ENCODE measurements around the gene SLCO4A1. TPM values are rescaled to one million over a fixed set of nuclear protein-coding genes. Genes with fewer than 3 reads are reported as not detected.
"Not testable (repeated sequence)": the region's sequence is repeated elsewhere in the genome, so short reads cannot be mapped to it uniquely, and the experiment has no call there.

Gene SLCO4A1
- total RNA-seq, 1 donor from 2014 or later, result 41.6 TPM

DNA sequence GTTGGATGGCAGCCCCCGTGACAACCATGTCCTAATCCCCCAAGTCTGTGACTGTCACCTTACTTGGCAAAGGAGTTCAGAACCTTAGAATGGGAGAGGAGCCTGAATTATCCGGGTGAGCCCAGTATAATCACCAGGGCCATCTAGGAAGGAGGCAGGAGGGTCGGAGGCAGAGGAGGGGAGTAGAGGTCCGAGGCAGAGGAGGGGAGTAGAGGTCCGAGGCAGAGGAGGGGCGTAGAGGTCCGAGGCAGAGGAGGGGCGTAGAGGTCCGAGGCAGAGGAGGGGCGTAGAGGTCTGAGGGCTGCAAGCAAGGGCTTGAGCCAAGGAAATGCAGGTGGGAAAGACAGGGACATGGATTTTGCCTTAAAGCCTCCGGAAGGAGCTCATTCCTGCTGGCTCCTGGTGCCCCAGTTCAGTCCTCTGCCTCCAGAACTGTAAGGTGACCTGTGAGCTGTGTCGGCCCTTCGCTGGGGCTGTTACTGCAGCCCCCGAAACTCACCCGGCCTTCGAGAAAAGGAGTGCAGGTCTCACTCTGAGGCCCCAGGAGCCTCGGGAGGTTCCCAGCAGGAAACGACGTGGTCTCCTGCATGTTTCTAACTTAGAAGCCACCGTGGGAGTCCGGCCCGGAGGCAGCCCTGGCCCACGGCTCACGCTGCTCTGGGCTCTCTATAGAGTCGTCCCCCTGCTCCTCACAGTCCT is 20.0 kb upstream of the SLCO4A1 start:
- intact Hi-C loops (cut with micrococcal nuclease), result no loop called here

DNA sequence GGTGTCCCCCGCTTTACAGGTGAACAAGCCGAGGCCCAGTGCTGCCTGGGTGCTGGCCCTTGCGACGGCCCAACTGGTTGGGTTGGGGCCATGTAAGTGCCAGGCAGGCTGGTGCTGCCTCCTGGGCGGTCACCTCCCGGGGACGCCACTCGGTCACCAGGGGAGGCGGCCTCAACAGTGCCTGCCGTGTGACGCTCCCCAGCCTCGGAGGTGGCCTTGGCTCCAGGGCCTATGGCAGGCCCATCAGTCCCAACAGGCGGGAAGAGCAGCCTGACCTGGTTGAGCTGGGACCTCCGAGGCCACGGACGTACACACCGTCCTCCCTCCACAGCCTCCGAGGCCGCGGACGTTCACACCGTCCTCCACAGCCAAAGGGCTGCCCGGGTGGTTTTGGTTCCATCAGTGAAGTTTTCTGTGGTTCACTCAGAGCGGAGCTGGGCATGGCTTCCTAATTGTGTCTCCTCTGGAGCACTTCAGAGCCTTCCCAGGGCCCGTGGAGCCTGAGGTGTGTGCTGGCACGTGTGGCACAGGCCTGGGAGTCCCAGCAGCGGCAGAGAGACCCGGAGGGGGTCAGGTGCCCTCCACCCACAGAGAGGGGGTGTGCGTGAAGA is 19.3 kb upstream of the SLCO4A1 start:
- intact Hi-C loops (cut with micrococcal nuclease), result no loop called here

DNA sequence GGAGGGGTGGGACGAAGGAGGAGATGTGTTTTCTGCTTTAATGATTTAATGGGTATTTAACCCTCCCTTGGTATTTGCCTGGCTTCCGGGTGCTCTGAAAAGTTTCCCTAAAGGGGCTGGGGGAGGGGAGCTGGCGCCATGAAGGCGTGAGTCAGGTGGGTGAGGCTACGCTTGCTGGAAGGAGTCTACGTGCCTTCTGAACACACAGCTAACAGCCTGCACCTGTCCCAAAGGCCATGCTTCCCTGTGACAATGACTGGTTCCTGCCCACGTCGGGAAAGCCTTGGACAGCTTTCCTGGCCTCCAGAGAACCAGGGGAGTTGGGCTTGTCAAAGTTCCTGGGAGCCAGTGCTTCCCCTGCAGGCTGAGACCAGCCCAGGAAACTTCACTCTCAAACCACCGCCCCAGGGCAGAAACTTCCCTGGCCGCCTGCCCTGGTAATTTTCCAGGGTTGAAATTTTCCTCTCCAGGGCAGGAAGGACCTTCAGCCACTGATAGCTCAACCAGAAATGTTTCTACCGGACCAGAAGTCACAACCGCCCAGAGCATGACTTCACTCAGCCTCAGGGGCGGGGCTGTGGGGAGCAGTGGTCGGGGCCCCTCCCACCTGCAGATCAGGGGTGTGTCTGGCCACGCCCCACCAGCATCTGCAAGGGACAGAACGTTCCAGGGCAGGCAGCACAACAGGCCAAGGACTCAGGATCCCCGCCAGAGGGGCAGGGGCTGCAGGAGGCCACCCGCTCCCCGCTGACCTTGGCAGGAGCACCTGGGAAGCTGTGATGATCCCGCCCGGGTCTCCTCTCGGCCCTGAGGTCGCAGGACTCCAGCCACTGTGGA is 18.6 kb upstream of the SLCO4A1 start:
- intact Hi-C loops (cut with micrococcal nuclease), result loop anchor here (1.0 kb wide), 3 partner anchors 19 to 171 kb away; partner anchors contain the start of gene SLCO4A1

DNA sequence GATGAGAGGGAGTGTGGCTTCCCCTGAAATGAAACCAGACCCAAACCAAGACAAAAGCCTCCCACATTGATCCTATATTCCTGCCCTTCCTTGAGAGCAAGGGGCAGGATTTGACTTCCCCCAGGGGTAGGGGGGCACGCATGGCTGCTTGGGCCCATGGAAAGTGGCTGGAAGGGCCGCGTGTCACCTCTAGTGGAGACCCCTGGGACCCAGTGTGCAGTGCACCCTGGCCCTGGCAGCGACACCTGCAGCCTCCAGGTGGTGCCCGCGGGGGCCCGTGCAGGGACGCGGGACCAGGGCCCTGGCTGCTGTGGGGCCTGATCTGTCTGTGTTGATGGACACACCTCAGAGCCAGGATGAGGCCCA is 18.0 kb upstream of the SLCO4A1 start:
- intact Hi-C loops (cut with micrococcal nuclease), result loop anchor here (1.0 kb wide), 3 partner anchors 18 to 170 kb away; partner anchors contain the start of gene SLCO4A1

DNA sequence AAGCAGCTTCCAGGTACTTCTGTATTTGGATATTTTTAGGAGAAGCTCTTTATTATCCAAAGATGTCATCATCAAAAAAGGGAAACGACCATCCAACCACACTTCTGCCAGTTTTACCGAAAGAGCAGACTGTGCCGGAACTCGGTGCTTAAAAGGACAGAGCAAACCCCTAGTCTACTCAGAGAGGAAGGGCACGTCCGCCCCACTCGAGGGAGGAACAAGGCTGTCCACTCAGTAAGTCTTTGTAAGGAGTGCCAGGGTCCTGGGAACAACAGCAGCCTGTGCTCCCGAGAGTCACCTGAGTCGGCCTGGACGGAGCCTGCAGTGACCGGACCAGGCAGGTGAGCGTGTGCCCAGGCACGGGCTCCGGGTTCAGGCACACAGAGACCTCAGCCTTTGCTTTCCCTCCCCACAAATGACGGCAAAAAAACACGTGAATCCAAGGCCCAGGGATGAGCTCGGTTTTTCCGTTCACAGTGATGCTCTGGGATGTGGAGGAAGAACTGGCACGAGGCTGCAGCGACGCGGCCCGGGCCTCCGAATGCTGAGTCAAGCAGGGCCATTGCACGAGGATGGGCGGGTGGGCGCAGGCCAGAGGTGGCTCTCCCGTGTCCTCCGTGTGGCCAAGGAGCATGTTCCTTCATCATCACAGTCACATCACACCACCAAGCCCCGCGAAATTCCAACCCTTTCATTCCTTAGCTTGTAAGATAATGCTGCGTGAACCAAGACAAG is 17.4 kb upstream of the SLCO4A1 start:
- intact Hi-C loops (cut with micrococcal nuclease), result loop anchor here (1.0 kb wide), 3 partner anchors 17 to 169 kb away; partner anchors contain the start of gene SLCO4A1

DNA sequence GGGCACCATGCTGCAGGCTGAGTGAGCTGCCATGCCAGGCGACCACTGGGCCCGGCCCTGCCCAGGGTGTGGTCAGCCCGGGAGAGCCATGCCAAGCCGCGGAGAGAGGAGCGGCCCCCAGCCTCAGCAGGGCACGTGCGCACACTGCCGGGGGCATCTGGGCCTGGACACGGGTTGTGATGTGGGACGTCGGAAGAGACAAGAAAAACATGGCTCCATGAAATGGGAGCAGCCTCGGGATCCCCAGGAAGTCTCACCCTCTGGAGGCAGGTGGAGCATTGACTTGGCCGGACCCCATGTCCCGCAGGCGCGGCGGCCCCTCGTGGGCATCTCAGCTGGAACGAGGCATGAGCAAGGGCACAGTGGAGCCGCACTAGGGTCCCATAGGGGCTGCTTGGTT is 16.8 kb upstream of the SLCO4A1 start:
- intact Hi-C loops (cut with micrococcal nuclease), result no loop called here

DNA sequence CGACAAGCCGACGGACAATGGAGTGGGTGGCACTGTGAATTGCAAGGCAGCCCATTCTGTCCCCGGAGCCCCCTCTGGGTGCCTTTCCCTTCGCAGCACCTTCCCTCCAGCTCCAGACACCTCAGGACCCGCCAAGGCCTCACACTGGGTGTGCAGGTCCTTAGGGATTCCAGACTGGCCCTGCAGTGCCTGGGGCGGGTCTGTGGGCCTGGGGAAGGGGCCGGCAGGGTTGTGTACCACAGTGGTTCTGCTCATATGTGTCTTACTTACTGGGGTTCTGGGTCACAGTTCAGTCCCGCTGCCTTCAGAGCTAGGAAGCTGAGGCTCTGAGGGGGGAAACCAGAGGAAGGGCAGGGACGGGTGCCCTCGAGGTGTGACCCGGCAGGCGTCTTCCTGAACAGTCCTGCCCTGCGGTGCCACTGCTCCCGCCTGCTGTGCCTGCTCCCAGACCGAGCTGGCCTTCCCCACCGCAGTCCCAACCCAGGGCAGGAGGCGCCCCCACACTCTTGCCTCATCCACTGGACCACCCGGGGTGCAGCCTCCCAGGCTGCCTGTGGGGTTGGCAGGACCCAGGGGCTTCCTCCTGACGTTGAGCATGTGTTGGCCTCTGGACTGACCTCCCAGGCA is 16.3 kb upstream of the SLCO4A1 start:
- intact Hi-C loops (cut with micrococcal nuclease), result no loop called here

DNA sequence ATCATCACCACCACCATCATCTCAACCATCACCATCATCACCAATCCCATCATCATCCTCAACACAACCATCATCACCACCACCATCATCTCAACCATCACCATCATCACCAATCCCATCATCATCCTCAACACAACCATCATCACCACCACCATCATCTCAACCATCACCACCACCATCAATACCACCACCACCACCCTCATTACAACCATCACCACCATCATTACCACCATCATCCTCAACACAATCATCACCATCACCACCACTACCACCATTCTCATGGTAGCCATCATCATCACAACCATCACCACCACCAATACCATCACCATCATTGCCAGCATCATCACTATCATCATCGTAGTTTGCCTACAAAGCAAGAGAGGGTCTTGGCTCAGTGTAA is 14.9 kb upstream of the SLCO4A1 start:
- intact Hi-C loops (cut with micrococcal nuclease), result not testable (repeated sequence)

DNA sequence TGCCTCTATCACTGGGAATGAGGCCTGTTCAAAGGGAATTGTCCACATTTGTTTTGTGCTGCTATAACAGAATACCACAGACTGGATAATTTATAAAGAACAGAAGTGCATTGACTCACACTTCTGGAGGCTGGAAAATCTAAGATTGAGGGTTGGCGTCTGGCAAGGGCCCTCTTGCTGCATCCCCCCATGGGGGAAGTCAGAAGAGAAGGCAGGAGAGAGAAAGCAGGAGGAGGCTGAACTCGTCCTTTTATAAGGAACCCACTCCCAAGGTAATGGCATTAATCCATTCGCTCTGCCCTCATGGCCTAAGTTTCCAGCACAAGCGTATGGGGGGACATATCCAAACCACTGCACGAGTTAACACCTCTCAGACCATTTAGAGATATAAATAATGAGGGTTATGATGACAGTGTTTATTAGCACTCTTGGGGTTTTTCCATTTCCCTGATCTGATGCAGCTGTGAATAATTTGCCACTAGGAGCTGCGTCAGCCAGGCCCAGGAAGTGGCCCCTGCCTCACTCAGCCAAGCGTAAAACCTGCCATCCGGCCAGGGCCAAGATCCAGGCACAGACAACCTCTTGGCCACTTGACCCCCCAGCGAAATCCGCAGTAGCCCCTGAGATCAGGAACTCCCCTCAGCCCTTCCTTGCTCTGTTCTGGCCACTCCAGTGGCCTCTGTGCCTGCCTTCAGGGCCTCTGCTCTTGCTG is 14.2 kb upstream of the SLCO4A1 start:
- intact Hi-C loops (cut with micrococcal nuclease), result no loop called here

DNA sequence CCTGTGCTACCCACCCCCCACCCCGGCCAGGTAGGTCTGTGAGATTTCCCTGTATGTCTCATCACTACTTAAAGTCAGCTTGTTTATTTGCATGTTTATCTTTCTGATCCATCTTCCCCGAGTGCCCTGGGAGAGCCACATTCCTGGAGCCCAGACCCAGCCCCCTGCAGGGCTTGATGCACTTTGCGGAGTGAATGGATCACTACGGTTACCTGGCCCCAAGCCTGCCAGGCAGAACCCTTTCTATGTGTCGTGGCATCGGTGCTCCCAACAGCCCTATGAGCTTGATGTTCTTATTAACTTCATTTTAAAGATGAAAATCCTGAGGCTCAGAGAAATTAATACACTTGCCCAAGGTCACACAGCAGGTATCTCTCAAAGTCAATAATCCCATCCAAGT is 13.6 kb upstream of the SLCO4A1 start:
- intact Hi-C loops (cut with micrococcal nuclease), result no loop called here

DNA sequence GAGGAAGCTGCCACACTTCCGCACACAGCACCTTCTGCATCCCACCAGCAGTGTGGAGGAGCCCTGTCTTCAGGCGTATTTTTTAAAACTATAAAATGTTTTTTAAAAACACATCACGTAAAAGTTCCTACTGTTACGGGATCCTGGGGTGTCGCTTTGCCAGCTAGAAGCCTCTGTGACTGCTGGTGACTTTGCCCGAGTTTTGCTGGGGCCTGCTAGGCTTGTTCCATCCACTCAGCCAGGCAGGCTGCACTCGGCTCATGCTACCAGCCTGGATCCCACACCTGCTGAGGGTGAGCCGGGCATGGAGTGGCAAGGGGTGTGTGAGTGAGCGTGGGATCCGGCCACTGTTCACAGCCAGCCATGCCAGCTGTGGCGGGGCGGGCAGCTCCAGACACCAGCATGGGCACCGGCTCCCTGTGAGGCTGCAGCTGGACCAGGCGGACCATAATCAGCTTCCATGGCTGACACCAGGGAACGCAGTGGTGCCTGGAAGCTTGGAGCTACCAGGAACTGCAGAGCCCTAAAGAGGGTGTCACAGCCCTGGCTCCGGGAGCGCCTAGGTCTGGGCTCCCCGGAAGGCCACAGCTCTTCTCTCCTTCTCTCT is 12.3 kb upstream of the SLCO4A1 start:
- intact Hi-C loops (cut with micrococcal nuclease), result no loop called here

DNA sequence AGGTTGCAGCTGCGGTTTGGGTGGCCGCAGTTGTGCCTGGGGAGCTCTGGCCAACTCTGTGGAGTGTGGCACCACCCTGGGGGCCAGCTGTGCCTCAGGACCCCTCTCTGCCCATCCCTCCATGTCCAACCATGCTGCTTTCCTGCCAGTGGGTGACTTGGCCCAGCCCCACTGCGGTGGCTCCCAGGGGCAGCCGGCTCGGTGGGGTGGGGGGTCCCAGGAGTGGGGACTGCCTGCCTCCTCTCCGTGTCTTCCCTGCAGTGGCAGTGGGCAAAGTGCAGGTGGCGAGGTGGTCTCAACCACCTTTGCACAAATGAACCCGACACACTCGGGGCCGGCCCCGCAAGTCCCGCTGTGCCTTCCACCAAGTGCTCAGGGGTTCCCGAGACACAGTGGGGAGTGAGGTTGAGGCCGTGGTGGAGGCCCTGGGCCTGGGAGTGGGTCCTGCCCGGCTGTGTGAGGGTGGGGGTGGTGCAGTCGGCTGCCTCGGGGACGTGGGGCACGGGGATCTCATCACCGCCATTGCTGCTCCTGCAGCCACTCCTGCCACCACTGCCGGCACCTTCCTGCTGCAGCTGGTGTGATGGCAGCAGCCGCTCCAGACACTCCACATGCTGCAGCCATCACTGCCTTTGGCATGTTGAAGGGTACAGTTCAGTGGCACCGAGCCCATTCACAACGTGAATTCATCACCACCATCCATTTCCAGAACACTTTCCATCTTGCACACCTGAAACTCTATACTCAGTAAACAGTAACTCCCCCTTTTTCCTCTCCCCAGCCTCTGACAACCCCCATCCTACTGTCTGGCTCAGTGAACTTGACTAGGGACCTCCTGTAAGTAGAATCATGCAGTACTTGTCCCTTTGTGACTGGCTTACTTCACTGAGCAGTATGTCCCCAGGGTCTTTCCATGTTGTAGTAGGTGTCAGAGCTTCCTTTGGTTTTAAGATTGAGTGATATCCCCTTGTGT is 10.7 kb upstream of the SLCO4A1 start:
- intact Hi-C loops (cut with micrococcal nuclease), result no loop called here

DNA sequence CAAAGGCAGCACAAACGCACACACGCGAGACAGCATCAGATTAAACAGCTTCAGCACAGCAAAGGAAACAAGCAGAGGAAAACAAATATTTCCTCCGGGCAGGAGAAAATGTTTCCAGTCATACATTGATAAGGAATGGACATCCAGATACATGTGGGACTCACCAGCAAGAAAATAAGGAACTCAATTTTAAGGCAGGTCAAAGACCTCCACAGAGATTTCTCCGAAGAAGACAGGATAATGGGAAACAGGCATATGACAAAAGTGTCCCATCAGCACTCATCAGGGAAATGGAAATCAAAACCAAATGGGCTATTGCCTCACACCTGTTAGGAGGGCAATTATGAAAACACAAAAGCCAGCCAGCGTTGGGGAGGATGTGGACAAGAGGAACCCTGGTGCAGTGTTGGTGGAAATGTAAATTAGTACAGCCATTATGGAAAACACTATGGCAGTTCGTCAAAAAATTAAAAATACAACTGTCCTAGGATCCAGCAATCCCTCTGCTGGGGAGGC is 9.7 kb upstream of the SLCO4A1 start:
- intact Hi-C loops (cut with micrococcal nuclease), result no loop called here

DNA sequence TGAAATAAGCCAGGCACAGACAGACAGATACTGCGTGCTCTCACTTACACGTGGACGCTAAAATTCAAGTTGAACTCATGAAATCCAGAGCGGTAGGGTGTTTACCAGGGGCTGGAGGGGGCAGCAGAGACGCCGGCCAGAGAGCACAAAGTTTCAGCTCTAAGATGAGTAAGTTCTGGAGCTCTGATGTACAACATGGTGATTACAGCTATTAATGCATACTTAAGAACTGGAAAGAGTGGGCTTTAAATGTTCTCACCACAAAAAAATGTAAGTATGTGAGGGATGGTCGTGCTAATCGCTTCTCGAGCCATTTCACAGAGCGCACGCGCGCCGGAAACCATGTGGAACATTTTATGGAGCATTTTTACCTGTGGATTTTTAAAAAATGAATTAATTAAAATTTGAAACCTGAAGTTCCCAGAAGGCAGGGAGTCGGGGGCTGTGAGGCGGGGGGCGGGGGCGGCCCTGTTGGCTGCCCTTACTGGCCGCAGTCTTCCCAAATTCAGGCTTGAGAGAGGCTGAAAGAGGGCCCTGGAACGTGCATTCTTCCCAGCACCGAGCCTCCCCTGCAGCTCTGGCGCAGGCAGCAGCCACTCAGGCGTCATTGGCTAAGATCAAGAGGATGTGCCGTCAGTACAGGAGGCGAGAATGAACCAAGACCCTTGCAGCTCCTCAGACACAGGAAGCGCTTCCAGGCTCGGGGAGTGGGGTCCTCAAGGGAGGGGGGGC is 8.5 kb upstream of the SLCO4A1 start:
- intact Hi-C loops (cut with micrococcal nuclease), result no loop called here

DNA sequence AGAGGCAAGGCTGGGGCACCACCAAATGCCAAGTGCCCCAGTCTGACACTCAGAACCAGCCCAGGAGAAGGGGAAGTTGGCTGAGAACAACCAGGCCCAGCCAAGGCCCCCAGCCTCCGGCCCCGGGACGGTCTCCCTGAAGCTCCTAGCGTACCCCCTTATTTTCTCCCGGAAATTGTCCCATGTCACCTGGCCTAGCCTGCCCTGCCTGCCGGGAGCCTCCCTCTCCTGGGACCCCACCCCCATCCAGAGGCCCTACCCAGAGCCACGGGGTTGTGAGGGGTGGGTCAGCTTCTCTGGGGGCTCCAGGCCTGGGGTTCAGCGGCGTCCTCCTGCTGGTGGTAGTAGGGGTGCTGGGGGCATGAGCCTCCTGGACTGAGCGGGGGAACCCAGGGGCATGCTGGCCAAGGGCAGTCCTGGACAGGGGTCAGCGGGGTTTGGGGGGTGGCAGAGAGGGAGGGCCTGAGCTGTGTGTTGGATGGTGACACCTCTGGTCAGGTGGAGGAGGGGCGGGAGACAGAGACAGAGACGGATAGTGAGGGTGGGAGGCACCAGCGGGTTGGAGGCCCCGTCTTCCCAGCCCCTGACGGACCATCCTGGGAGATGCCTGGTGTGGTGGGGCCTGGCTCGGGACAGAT is 7.9 kb upstream of the SLCO4A1 start:
- intact Hi-C loops (cut with micrococcal nuclease), result no loop called here

DNA sequence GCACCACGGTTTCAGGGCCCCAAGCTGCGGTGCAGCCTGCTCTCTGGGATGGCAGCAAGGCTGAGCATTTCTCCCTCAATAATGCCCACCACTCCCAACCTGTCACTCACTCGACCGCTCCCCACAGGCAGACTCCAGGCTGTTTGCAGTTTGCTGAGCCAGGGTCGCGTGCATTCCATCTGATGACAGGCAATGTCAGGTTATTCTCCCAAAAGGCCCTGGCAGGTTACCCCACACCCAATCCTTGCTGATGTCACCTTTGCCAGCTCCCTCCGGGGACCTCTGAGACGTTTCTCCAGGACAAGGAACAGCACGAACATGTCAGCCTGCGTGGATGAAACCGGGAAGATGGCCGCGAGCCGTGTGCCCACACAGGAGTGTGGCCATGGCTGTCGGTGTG is 7.1 kb upstream of the SLCO4A1 start:
- intact Hi-C loops (cut with micrococcal nuclease), result no loop called here

DNA sequence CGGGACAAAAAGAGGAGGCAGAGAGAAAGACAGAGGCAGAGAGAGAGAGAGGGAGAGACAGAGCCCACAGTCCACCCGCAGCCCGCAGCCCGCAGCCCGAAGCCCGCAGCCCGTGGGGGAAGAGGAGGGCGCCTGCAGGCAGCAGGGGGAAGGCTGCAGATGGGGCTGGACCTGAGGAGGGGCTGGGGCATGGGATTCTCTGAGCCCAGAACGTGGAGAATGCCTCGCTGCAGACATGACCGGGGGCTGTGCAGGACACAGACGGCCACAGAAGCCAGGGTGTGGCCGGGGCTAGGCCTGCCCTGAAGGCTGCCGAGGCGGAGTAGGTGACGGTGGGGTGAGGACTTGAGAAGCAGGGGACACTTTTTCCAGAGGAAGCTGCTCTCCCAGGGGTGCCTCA is 6.5 kb upstream of the SLCO4A1 start:
- intact Hi-C loops (cut with micrococcal nuclease), result no loop called here
